ENCODE data around the gene GUCY1A2. TPM values are rescaled to one million over a fixed set of nuclear protein-coding genes. Genes with fewer than 3 reads are reported as not detected.

GUCY1A2 gene
- total RNA-seq, 1 donor from 2014 or later: 0.78 TPM

DNA sequence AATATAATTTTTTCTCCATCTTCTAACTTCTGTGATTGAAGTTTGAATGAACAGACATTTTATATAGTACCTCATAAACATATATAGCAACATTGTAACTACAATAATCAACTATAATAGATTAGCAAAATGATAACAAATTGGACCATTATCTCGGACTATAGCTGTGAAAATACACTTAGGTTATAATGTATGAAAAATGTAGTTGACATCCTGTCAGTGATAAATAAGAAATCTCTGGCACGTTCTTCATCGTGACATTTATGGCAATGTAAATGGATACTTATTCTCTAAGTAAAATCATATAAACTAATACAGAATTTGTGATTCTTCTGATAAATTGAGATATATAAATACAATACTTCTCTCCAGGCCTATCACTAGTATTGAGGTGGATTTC lies 333.3 kb downstream of the GUCY1A2 start:
- Mint-ChIP-seq H3K36me3 (ENCODE audit: unreplicated experiment) (no peaks in the 10 kb centered on the region), H3K27me3 (ENCODE audit: unreplicated experiment) (peaks cover 2% of the 10 kb centered on the region), H3K27ac (ENCODE audit: unreplicated experiment) (no peak overlapping the region), H3K4me3 (ENCODE audit: unreplicated experiment) (no peak overlapping the region), H3K4me1 (ENCODE audit: unreplicated experiment) (no peaks in the 10 kb centered on the region), H3K9me3 (ENCODE audit: unreplicated experiment) (no peaks in the 10 kb centered on the region)
- no peak for DNase-seq (ENCODE audit: extremely low spot score, unreplicated experiment)
- TF ChIP-seq, protein P1, sequence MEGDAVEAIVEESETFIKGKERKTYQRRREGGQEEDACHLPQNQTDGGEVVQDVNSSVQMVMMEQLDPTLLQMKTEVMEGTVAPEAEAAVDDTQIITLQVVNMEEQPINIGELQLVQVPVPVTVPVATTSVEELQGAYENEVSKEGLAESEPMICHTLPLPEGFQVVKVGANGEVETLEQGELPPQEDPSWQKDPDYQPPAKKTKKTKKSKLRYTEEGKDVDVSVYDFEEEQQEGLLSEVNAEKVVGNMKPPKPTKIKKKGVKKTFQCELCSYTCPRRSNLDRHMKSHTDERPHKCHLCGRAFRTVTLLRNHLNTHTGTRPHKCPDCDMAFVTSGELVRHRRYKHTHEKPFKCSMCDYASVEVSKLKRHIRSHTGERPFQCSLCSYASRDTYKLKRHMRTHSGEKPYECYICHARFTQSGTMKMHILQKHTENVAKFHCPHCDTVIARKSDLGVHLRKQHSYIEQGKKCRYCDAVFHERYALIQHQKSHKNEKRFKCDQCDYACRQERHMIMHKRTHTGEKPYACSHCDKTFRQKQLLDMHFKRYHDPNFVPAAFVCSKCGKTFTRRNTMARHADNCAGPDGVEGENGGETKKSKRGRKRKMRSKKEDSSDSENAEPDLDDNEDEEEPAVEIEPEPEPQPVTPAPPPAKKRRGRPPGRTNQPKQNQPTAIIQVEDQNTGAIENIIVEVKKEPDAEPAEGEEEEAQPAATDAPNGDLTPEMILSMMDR (IDR thresholded peaks at IDR 0.05): no peak

DNA sequence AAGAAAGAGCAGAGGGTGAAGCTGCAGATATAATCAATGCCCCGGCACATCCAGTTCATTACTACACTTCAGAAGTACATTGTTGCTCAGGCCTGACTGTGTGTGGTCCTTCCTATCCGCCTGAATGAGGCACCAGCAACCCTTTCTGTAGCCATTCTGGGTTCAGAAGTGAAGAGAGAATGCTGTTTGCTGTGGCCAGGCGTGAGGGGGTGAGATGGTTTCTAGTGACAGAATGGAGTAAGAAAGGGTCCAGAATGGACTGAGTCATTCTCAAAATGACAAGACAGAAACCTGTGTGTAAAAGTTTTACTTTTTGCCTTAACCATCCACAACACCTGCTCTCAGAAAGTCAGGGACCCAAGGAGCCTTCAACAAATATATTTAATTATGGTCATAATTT lies 334.8 kb downstream of the GUCY1A2 start:
- no peak overlapping the region for H3K4me3 Mint-ChIP-seq (ENCODE audit: unreplicated experiment)
- H3K4me1 Mint-ChIP-seq (ENCODE audit: unreplicated experiment): no peaks in the 10 kb centered on the region
- TF ChIP-seq, protein P1 (IDR thresholded peaks at IDR 0.05): no peak
- H3K27me3 Mint-ChIP-seq (ENCODE audit: unreplicated experiment): peaks cover 5% of the 10 kb centered on the region
- no peak overlapping the region for H3K27ac Mint-ChIP-seq (ENCODE audit: unreplicated experiment)
- DNase-seq (ENCODE audit: extremely low spot score, unreplicated experiment): no peak
- no peaks in the 10 kb centered on the region for H3K9me3 Mint-ChIP-seq (ENCODE audit: unreplicated experiment)
- no peaks in the 10 kb centered on the region for H3K36me3 Mint-ChIP-seq (ENCODE audit: unreplicated experiment)

DNA sequence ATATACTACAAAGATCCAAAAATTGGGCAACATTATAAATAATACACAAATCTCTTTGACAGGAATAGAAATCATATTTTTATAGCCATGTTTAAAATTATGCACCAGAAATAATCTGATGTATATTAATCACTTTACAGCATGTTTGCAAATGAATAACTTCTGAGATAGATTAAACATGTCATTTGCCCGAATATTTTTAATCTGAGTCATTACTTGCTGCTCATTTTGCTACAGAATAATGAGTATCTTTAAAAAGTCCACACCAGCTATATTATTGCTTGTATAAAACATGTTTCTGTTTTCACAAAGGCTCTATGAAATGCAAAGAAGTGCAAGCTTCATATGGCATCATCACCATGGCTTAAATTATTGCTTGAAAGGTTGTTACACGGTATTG lies 336.8 kb downstream of the GUCY1A2 start:
- Mint-ChIP-seq H3K4me1 (ENCODE audit: unreplicated experiment) (no peaks in the 10 kb centered on the region), H3K36me3 (ENCODE audit: unreplicated experiment) (no peaks in the 10 kb centered on the region), H3K9me3 (ENCODE audit: unreplicated experiment) (no peaks in the 10 kb centered on the region), H3K27me3 (ENCODE audit: unreplicated experiment) (peaks cover 14% of the 10 kb centered on the region), H3K4me3 (ENCODE audit: unreplicated experiment) (no peak overlapping the region), H3K27ac (ENCODE audit: unreplicated experiment) (no peak overlapping the region)
- TF ChIP-seq, protein P1 (IDR thresholded peaks at IDR 0.05): no peak
- DNase-seq (ENCODE audit: extremely low spot score, unreplicated experiment): no peak

DNA sequence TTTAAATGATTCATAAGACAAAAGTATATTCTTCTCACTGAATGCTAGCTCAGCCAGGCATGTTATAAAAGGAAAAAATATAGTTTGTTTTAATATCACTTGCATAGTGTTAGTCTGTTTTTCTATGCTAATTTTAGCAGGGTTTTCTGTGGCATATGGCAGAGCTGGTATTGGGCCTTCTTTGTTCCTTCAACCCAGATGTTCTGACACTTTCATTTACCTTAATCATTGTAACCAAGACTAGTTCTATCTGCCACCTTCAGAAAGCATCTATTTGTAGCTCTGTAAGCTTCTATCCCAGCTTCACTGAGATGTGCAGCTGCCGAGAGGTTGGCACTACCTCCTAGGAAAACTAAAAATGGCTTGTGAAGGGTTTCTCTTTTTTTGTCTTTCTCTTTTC lies 338.7 kb downstream of the GUCY1A2 start:
- no peaks in the 10 kb centered on the region for H3K4me1 Mint-ChIP-seq (ENCODE audit: unreplicated experiment)
- no peak overlapping the region for H3K27ac Mint-ChIP-seq (ENCODE audit: unreplicated experiment)
- no peaks in the 10 kb centered on the region for H3K9me3 Mint-ChIP-seq (ENCODE audit: unreplicated experiment)
- H3K4me3 Mint-ChIP-seq (ENCODE audit: unreplicated experiment): no peak overlapping the region
- H3K27me3 Mint-ChIP-seq (ENCODE audit: unreplicated experiment): peaks cover 14% of the 10 kb centered on the region
- TF ChIP-seq, protein P1 (IDR thresholded peaks at IDR 0.05): no peak
- no peaks in the 10 kb centered on the region for H3K36me3 Mint-ChIP-seq (ENCODE audit: unreplicated experiment)
- no peak for DNase-seq (ENCODE audit: extremely low spot score, unreplicated experiment)

DNA sequence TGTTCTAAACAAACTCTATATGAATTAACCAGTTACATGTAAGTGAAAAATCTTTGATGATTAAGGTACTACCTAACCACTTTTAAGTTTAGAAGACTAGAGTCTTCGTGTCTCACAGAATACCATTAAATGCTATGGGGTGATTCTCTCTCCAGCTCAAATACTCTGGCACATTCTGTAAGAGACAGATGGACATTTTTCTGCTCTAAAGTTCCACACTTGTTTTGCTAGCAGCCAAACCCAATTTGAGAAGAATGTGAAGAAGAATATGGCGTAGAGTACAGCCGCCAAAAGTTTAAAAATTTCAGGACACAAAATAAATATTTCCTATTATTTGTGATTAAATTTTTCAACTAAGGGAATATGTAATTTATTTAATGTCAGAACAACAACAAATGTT lies 339.1 kb downstream of the GUCY1A2 start:
- no peak overlapping the region for H3K27ac Mint-ChIP-seq (ENCODE audit: unreplicated experiment)
- H3K27me3 Mint-ChIP-seq (ENCODE audit: unreplicated experiment): peaks cover 14% of the 10 kb centered on the region
- no peak for DNase-seq (ENCODE audit: extremely low spot score, unreplicated experiment)
- no peaks in the 10 kb centered on the region for H3K36me3 Mint-ChIP-seq (ENCODE audit: unreplicated experiment)
- H3K4me3 Mint-ChIP-seq (ENCODE audit: unreplicated experiment): no peak overlapping the region
- TF ChIP-seq, protein P1 (IDR thresholded peaks at IDR 0.05): no peak
- H3K4me1 Mint-ChIP-seq (ENCODE audit: unreplicated experiment): no peaks in the 10 kb centered on the region
- H3K9me3 Mint-ChIP-seq (ENCODE audit: unreplicated experiment): no peaks in the 10 kb centered on the region

All from osteocyte (in vitro differentiated cells).